ENCODE data around the gene RNF4.

GRCh38 chr4:2492970-2493369, 24.1 kb downstream of the RNF4 start:
- TF ChIP-seq EZH2 (optimal IDR thresholded peaks at IDR 0.05; ENCODE audit: low read depth, low read length) (no peak), CTCF (IDR thresholded peaks at IDR 0.05; ENCODE audit: low read length) (no peak)
